Measurements from ENCODE around the gene KRT73.

KRT73 gene

GRCh38 chr12:52628841-52629240, 10.5 kb upstream of the KRT73 start:
- TF ChIP-seq, protein P1, sequence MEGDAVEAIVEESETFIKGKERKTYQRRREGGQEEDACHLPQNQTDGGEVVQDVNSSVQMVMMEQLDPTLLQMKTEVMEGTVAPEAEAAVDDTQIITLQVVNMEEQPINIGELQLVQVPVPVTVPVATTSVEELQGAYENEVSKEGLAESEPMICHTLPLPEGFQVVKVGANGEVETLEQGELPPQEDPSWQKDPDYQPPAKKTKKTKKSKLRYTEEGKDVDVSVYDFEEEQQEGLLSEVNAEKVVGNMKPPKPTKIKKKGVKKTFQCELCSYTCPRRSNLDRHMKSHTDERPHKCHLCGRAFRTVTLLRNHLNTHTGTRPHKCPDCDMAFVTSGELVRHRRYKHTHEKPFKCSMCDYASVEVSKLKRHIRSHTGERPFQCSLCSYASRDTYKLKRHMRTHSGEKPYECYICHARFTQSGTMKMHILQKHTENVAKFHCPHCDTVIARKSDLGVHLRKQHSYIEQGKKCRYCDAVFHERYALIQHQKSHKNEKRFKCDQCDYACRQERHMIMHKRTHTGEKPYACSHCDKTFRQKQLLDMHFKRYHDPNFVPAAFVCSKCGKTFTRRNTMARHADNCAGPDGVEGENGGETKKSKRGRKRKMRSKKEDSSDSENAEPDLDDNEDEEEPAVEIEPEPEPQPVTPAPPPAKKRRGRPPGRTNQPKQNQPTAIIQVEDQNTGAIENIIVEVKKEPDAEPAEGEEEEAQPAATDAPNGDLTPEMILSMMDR (IDR thresholded peaks at IDR 0.05; ENCODE audit: control insufficient read depth, extremely low read depth, insufficient read depth) = no peak
- no peak overlapping the region for H3K4me3 ChIP-seq (ENCODE audit: low read depth, low read length)
- no peak for DNase-seq (ENCODE audit: low read depth)

- no peak overlapping the region for H3K4me3 ChIP-seq (ENCODE audit: low read depth, low read length)
- TF ChIP-seq, protein P1 (IDR thresholded peaks at IDR 0.05; ENCODE audit: control insufficient read depth, extremely low read depth, insufficient read depth) = no peak
These were observed 9.8 kb upstream of the KRT73 start for GRCh38 chr12:52628111-52628507.

GRCh38 chr12:52627395-52628110, 9.2 kb upstream of the KRT73 start:
- DNase-seq (ENCODE audit: low read depth) = no peak
- TF ChIP-seq, protein P1 (IDR thresholded peaks at IDR 0.05; ENCODE audit: control insufficient read depth, extremely low read depth, insufficient read depth) = no peak

More at GRCh38 chr12:52628111-52628507, 9.8 kb upstream of the KRT73 start:
- DNase-seq (ENCODE audit: low read depth) = no peak

GRCh38 chr12:52622349-52622748, 4.0 kb upstream of the KRT73 start:
- TF ChIP-seq, protein P1 (IDR thresholded peaks at IDR 0.05; ENCODE audit: control insufficient read depth, extremely low read depth, insufficient read depth) = no peak
- H3K4me3 ChIP-seq (ENCODE audit: low read depth, low read length) = no peak overlapping the region
- no peak for DNase-seq (ENCODE audit: low read depth)

More at GRCh38 chr12:52627395-52628110, 9.2 kb upstream of the KRT73 start:
- no peak overlapping the region for H3K4me3 ChIP-seq (ENCODE audit: low read depth, low read length)

- no peak overlapping the region for H3K4me3 ChIP-seq (ENCODE audit: low read depth, low read length)
- TF ChIP-seq, protein P1 (IDR thresholded peaks at IDR 0.05; ENCODE audit: control insufficient read depth, extremely low read depth, insufficient read depth) = no peak
- DNase-seq (ENCODE audit: low read depth) = no peak
These were observed 507 bp upstream of the KRT73 start for GRCh38 chr12:52618866-52619265.

GRCh38 chr12:52617403-52617785, 965 bp downstream of the KRT73 start:
- TF ChIP-seq, protein P1 (IDR thresholded peaks at IDR 0.05; ENCODE audit: control insufficient read depth, extremely low read depth, insufficient read depth) = no peak
- no peak for DNase-seq (ENCODE audit: low read depth)
- H3K4me3 ChIP-seq (ENCODE audit: low read depth, low read length) = no peak overlapping the region
